Central memory CD8-positive, alpha-beta T cell (primary cell): Measurements from ENCODE around the gene PHB1.
A peak's percentile ranks its signal among the peaks of the same experiment; 100 is the strongest.
"Not testable (repeated sequence)": the region's sequence is repeated elsewhere in the genome, so short reads cannot be mapped to it uniquely, and the experiment has no call there.

Experiments
- ATAC-seq: fragments of 150-1000 bp; cut with Tn5 transposase; replicated peaks from 2 replicates; pipeline ENCODE4 v1.10.0; 2022; ENCODE audit warnings: mild to moderate bottlenecking, moderate FRiP score, moderate number of reproducible peaks; ENCODE audit not compliant: poor library complexity, severe bottlenecking; ENCODE audit errors: extremely low read depth
- DNase-seq, 2 donors: peaks; one replicate each; pipeline ENCODE4 v3.0.0; 2021; ENCODE audit warnings: low spot score in 2 of 2
- H3K27ac Mint-ChIP-seq: one replicate; pipeline ENCODE4 v1.8.0; 2022; ENCODE audit warnings: low read depth, mild to moderate bottlenecking, moderate library complexity, mixed read lengths
- H3K27me3 Mint-ChIP-seq: one replicate; pipeline ENCODE4 v1.8.0; 2022; ENCODE audit warnings: mixed read lengths
- H3K36me3 Mint-ChIP-seq: one replicate; pipeline ENCODE4 v1.8.0; 2022; ENCODE audit warnings: mild to moderate bottlenecking, moderate library complexity, mixed read lengths; ENCODE audit not compliant: insufficient read depth
- H3K4me1 Mint-ChIP-seq: one replicate; pipeline ENCODE4 v1.8.0; 2022; ENCODE audit warnings: mixed read lengths
- H3K4me3 Mint-ChIP-seq: one replicate; pipeline ENCODE4 v1.8.0; 2022; ENCODE audit warnings: mild to moderate bottlenecking, moderate library complexity, mixed read lengths
- H3K9me3 Mint-ChIP-seq: one replicate; pipeline ENCODE4 v1.8.0; 2022; ENCODE audit warnings: mixed read lengths

Gene PHB1

DNA sequence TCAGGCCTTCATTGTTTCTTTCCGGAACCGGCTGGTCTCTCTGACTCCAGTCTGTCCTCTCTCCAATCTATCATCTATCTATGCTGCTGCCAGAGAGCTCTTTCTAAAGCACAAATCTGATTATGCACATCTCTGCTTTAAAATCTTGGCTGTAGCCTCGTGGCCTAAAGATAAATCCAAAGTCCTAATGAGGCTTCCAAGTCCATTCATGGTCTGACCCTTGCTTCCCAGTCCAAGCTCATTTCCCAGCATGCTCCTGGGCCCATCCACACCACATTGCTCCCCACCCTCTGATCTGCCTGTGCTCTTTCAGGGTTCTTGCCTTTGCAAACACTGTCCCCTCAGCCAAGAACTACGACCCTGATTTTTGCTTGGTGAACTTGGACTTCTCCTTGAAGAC is 21.5 kb upstream of the PHB1 start:
- ATAC-seq = no peak
- Mint-ChIP-seq H3K4me1 (no peaks in the 10 kb centered on the region), H3K4me3 (no peak overlapping the region), H3K27ac (no peak overlapping the region), H3K36me3 (no peaks in the 10 kb centered on the region), H3K9me3 (no peaks in the 10 kb centered on the region), H3K27me3 (peaks cover 65% of the 10 kb centered on the region)
- DNase-seq = no peak

DNA sequence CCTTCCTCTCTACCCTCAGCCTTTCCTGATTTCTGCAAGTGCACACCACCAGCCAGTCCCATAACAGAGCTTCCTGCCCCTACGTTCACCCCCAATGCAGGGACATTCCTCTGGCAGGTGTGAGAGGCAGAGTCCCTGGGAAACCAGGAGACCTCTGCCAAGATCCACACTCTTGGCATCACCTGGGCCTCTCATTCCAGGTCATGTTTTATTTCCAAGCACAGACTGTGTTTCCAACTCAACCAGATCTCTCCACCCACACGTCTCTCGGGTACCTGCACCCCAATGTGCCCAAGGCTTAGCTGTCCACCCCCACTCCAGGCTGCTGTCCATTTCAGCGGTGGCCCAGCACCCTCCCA is 21.0 kb upstream of the PHB1 start:
- H3K27me3 Mint-ChIP-seq = peaks cover 62% of the 10 kb centered on the region
- H3K4me1 Mint-ChIP-seq = no peaks in the 10 kb centered on the region
- H3K27ac Mint-ChIP-seq = no peak overlapping the region
- no peaks in the 10 kb centered on the region for H3K36me3 Mint-ChIP-seq
- H3K4me3 Mint-ChIP-seq = no peak overlapping the region
- H3K9me3 Mint-ChIP-seq = no peaks in the 10 kb centered on the region
- no peak for ATAC-seq
- DNase-seq = no peak

DNA sequence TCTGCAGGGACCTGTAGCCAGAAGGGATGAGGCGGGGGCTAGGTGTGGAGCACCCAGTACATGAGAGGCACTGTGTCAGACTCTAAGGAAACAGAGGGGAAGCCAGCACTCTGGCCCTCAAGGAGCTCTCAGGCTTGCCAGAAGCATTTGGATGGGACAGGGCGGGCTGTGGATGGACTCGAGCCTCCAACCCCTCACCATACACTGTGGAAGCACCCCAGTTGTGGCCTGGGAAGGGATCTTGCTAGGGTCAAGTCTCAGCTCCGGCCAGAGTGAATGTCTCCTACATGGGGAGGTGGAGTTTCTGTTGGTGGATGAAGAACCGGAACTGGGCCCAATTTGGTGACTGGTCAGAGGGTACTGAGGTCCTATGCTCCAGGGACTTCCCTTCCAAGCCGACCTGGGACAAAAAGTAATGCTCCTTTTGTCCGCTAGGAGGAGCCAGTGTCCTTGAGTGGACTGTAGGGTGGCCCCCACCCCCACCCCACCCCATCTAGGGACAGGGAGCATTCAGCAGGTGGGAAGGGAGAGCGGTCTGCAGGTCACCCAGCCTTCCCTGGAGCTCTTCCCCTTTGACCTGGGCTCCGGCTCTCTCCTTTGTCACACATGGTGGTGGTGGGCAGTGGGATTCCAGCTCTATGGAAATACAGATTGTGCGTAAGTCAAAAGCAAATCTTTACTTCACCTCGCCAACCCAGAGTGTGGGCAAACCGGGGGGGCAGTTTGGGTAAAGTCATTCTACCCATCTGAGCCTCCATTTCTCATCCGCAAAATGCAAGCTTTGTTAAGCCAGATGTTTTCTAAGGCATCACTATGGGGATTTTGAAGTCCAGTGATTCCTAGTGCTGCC is 20.4 kb upstream of the PHB1 start:
- H3K27me3 Mint-ChIP-seq = peaks cover 56% of the 10 kb centered on the region
- no peak overlapping the region for H3K27ac Mint-ChIP-seq
- H3K9me3 Mint-ChIP-seq = no peaks in the 10 kb centered on the region
- no peaks in the 10 kb centered on the region for H3K36me3 Mint-ChIP-seq
- no peak overlapping the region for H3K4me3 Mint-ChIP-seq
- no peaks in the 10 kb centered on the region for H3K4me1 Mint-ChIP-seq
- ATAC-seq (peak; percentile 28), DNase-seq (no peak)

DNA sequence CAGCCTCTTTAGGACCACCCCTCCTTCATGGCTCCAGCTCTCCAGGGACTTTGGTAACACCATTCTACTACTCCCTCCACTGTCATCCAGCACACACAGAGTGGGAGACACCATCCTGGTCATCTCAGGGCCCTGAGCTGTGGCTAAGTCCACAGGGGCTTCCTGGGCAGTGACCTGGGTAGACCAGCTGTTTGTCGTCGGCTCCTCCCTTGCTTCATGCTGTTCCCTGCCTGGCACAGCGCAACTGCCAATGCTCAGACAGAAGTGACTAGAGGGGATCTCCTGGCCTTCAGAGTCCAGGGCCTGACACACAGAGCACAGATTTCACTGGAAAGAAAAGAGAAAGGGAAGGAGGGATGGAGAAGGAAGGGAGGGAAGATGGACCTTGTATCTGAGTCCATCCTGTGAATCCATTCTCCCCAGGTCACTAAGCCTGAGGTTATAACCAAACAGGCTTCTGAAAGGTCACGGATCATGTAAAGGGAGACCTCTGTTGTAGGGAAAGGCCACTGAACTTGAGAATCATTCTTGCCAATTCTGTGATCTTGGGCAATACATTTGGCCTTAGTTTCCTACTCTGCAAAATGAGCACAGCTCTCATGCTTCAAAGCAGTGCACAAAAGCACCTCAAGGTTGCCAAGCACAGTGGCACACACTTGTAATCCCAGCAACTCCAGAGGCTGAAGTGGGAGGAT is 18.5 kb upstream of the PHB1 start:
- no peaks in the 10 kb centered on the region for H3K4me1 Mint-ChIP-seq
- no peak for DNase-seq
- no peak overlapping the region for H3K27ac Mint-ChIP-seq
- peaks cover 41% of the 10 kb centered on the region for H3K27me3 Mint-ChIP-seq
- no peaks in the 10 kb centered on the region for H3K9me3 Mint-ChIP-seq
- ATAC-seq = no peak
- no peaks in the 10 kb centered on the region for H3K36me3 Mint-ChIP-seq
- no peak overlapping the region for H3K4me3 Mint-ChIP-seq

DNA sequence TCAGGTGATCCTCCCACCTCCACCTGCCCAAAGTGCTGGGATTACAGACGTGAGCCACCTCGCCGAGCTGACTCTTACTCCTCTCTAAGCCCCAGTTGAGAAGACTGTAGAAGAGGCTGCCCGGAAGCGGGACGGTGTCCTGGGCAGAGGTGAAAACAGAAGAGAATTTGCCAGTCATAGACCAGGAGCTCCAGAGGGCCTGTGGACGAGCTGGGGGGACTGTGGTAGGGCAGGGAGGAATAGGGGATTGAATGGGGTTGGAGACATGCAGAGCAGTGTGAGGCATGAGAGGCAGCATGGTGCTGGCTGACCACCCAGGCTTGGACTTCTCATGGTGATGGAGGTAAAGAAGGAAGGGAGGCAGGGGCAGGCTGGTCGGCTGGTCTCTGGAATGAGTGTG is 17.1 kb upstream of the PHB1 start:
- no peaks in the 10 kb centered on the region for H3K9me3 Mint-ChIP-seq
- H3K36me3 Mint-ChIP-seq = no peaks in the 10 kb centered on the region
- no peak overlapping the region for H3K27ac Mint-ChIP-seq
- no peak overlapping the region for H3K4me3 Mint-ChIP-seq
- DNase-seq (no peak), ATAC-seq (no peak)
- no peaks in the 10 kb centered on the region for H3K4me1 Mint-ChIP-seq
- peaks cover 41% of the 10 kb centered on the region for H3K27me3 Mint-ChIP-seq

DNA sequence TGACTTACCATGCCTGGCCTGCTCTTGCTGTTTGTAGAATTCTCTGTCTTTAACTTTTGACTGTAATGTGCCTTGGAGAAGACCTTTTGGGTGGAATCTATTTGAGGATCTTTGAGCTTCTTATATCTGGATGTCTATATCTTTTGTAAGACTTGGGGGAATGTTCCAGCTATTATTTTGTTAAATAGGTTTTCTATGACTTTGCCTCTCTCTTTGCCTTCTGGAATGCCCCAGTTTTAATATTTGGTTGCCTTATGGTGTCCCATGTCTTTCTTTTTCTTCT is 10.3 kb upstream of the PHB1 start:
- no peak for DNase-seq
- peaks cover 6% of the 10 kb centered on the region for H3K9me3 Mint-ChIP-seq
- no peak for ATAC-seq
- no peaks in the 10 kb centered on the region for H3K36me3 Mint-ChIP-seq
- H3K4me3 Mint-ChIP-seq = no peak overlapping the region
- H3K4me1 Mint-ChIP-seq = no peaks in the 10 kb centered on the region
- no peak overlapping the region for H3K27ac Mint-ChIP-seq
- H3K27me3 Mint-ChIP-seq = peaks cover 35% of the 10 kb centered on the region

DNA sequence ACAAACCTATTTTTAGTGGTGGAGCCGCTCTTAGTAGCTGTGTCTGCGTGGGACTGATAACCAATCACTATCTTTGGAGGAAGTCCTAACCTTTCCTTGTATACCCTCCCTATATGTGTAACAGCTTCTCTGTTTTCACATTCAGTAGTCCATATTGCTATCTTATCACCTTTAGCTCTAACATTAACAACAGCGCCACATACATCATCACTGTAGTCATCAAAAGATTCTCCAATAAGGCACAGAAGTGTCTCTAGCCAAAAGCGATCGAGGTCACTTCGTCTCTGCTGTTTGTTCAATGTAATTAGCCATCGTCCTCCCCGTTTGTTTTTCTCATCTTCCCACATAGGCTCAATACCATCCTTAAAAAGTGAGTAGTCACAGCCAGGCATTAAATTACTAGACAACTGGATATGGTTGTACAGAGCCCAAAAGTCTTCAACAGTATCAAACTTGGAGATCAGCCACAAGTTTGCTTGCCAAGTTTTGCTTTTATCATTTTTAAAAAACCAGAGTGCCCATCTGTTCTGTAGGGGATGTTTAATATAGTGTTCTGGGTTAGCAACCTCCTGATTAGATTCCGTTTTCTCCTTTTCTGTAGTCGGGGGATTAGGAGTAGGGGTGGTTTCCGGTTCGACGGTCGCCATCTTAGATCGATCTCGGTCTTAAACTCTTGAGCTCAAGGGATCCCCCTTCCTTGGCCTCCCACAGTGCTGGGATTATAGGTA is 9.8 kb upstream of the PHB1 start:
- H3K4me1 Mint-ChIP-seq, H3K36me3 Mint-ChIP-seq, H3K9me3 Mint-ChIP-seq, H3K4me3 Mint-ChIP-seq, DNase-seq, ATAC-seq, H3K27ac Mint-ChIP-seq: not testable (repeated sequence)
- H3K27me3 Mint-ChIP-seq = peaks cover 35% of the 10 kb centered on the region

DNA sequence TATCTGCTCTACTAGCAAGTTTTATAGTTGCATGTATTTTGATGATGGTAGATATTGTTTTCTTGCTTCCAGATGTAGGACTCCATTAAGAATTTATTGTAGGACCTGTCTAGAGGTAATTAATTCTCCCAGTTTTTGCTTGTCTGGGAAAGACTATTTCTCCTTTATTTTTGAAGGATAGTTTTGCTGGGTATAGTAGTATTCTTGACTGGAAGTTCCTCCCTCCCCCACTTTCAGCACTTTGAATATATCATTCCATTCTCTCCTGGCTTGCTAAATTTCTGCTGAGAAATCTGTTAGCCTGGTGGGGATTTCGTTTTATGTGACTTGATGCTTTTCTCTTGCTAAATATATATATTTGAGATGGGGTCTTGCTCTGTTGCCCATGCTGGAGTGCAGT is 8.0 kb upstream of the PHB1 start:
- Mint-ChIP-seq H3K4me1 (no peaks in the 10 kb centered on the region), H3K27ac (no peak overlapping the region), H3K4me3 (no peak overlapping the region), H3K36me3 (no peaks in the 10 kb centered on the region), H3K27me3 (peaks cover 29% of the 10 kb centered on the region), H3K9me3 (peaks cover 6% of the 10 kb centered on the region)
- DNase-seq (no peak), ATAC-seq (no peak)

DNA sequence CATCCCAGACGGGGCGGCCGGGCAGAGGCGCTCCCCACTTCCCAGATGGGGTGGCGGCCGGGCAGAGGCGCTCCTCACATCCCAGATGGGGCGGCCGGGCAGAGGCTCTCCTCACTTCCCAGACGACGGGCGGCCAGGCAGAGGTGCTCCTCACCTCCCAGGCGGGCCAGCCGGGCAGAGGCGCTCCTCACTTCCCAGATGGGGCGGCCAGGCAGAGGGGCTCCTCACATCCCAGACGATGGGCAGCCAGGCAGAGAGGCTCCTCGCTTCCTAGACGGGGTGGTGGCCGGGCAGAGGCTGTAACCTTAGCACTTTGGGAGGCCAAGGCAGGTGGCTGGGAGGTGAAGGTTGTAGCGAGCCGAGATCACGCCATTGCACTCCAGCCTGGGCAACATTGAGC is 5.1 kb upstream of the PHB1 start:
- not testable (repeated sequence) for ATAC-seq, H3K36me3 Mint-ChIP-seq, H3K4me1 Mint-ChIP-seq, H3K4me3 Mint-ChIP-seq, H3K27me3 Mint-ChIP-seq, DNase-seq, H3K9me3 Mint-ChIP-seq, H3K27ac Mint-ChIP-seq

DNA sequence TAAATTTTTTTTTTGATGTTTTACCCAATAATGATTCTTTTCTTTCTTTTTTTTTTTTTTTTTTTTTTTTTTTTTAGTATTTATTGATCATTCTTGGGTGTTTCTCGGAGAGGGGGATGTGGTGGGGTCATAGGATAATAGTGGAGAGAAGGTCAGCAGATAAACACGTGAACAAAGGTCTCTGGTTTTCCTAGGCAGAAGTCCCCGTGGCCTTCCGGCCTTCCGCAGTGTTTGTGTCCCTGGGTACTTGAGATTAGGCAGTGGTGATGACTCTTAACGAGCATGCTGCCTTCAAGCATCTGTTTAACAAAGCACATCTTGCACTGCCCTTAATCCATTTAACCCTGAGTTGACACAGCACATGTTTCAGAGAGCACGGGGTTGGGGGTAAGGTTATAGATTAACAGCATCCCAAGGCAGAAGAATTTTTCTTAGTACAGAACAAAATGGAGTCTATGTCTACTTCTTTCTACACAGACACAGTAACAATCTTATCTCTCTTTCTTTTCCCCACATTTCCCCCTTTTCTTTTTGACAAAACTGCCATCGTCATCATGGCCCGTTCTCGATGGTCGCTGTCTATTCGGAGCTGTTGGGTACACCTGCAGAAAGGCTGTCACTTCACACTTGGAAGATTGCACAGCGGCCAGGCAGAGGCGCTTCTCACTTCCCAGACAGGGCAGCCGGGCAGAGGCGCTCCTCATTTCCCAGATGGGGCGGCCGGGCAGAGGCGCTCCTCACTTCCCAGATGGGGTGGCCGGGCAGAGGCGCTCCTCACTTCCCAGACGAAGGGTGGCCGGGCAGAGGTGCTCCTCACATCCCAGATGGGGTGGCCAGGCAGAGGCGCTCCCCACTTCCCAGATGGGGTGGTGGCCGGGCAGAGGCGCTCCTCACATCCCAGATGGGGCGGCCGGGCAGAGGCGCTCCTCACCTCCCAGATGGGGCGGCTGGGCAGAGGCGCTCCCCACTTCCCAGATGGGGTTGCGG is 4.4 kb upstream of the PHB1 start:
- ATAC-seq, H3K36me3 Mint-ChIP-seq, DNase-seq, H3K4me3 Mint-ChIP-seq, H3K27me3 Mint-ChIP-seq, H3K27ac Mint-ChIP-seq, H3K9me3 Mint-ChIP-seq: not testable (repeated sequence)
- peaks cover 11% of the 10 kb centered on the region for H3K4me1 Mint-ChIP-seq

DNA sequence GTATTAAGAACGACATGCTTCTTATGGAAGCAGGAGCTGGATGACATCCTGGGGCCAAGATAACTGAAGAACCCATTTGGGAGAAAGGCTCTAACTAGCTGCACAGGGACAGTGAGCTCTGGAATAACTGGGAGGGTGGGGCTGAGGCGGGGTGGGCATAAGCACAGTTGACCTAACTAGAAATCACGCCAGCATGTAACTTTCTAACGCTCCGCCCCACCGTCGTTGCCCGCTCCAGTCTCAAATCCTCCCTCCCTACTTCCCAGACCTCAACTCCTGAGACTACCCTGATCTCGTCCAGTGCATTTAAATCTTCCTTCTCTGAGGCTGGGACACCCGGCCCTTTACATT is 436 bp downstream of the PHB1 start:
- Mint-ChIP-seq H3K27ac (peak overlapping the region; percentile 79), H3K4me3 (peak overlapping the region; percentile 90)

DNA sequence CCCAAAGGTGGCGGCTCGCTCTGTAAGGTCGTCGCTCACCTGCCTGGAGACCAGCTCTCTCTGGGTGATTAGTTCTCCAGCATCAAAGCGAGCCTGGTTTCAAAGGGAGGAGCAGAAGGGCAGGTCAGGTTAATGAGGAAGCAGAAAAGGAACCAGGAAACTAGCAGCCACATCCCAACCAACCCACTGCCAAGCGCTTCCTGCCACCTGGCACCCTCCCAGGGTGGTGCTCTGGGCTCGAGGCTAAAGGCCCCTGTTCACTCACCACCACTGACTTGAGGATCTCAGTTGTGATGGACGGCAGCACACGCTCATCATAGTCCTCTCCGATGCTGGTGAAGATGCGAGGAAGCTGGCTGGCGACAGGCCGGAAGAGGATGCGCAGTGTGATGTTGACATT is 5.6 kb downstream of the PHB1 start:
- no peak overlapping the region for H3K4me3 Mint-ChIP-seq
- no peak overlapping the region for H3K27ac Mint-ChIP-seq
- peaks cover 33% of the 10 kb centered on the region for H3K4me1 Mint-ChIP-seq

More for the DNA sequence above, 436 bp downstream of the PHB1 start:
- Mint-ChIP-seq H3K9me3 (no peaks in the 10 kb centered on the region), H3K36me3 (peaks cover 31% of the 10 kb centered on the region), H3K27me3 (no peaks in the 10 kb centered on the region), H3K4me1 (peaks cover 25% of the 10 kb centered on the region)
- no peak for DNase-seq
- ATAC-seq = no peak

More for the DNA sequence above, 5.6 kb downstream of the PHB1 start:
- Mint-ChIP-seq H3K27me3 (no peaks in the 10 kb centered on the region), H3K36me3 (peaks cover 46% of the 10 kb centered on the region), H3K9me3 (no peaks in the 10 kb centered on the region)
- DNase-seq (no peak), ATAC-seq (no peak)
